T follicular helper cell (primary cell): ENCODE results near the gene C1orf105.
"Not testable (repeated sequence)": the region's sequence is repeated elsewhere in the genome, so short reads cannot be mapped to it uniquely, and the experiment has no call there.

Experiments used
- DNase-seq: peaks from one replicate; pipeline ENCODE4 v3.0.0-alpha.2; 2020; ENCODE audit warnings: low read depth

The C1orf105 gene

GRCh38 chr1:172427191-172427590 is 6.7 kb downstream of the C1orf105 start:
- no peak for DNase-seq

GRCh38 chr1:172429331-172430127 is 9.0 kb downstream of the C1orf105 start:
- peak; percentile 34 for DNase-seq

- no peak for DNase-seq
These were observed 9.6 kb downstream of the C1orf105 start for GRCh38 chr1:172430128-172430454.

- DNase-seq = no peak
These were observed 10.7 kb downstream of the C1orf105 start for GRCh38 chr1:172431204-172431603.

- no peak for DNase-seq
These were observed 11.3 kb downstream of the C1orf105 start for GRCh38 chr1:172431721-172432192.

- not testable (repeated sequence) for DNase-seq
These were observed 16.7 kb downstream of the C1orf105 start for GRCh38 chr1:172437183-172437582.

GRCh38 chr1:172442404-172442803 is 21.9 kb downstream of the C1orf105 start:
- no peak for DNase-seq

- no peak for DNase-seq
These were observed 22.5 kb downstream of the C1orf105 start for GRCh38 chr1:172442843-172443565.

GRCh38 chr1:172443666-172444453 is 23.4 kb downstream of the C1orf105 start, which contains the start of gene PIGC:
TSS of gene PIGC (minus strand) at chr1:172444069. CDS start at chr1:172442622, 1,447 bp downstream.
- peak; percentile 86 for DNase-seq

GRCh38 chr1:172446547-172446946 is 26.1 kb downstream of the C1orf105 start:
- no peak for DNase-seq

- no peak for DNase-seq
These were observed 27.2 kb downstream of the C1orf105 start for GRCh38 chr1:172447641-172448040.

- no peak for DNase-seq
These were observed 28.6 kb downstream of the C1orf105 start for GRCh38 chr1:172448995-172449584.

GRCh38 chr1:172449585-172450523 is 29.4 kb downstream of the C1orf105 start:
- DNase-seq = no peak

- DNase-seq = no peak
These were observed 30.0 kb downstream of the C1orf105 start for GRCh38 chr1:172450524-172450885.

- DNase-seq = no peak
These were observed 30.5 kb downstream of the C1orf105 start for GRCh38 chr1:172451002-172451443.

- DNase-seq = no peak
These were observed 32.2 kb downstream of the C1orf105 start for GRCh38 chr1:172452536-172453152.

GRCh38 chr1:172453153-172453545 is 32.7 kb downstream of the C1orf105 start:
- DNase-seq = no peak

GRCh38 chr1:172453607-172454006 is 33.1 kb downstream of the C1orf105 start:
- DNase-seq = no peak

- DNase-seq = no peak
These were observed 35.0 kb downstream of the C1orf105 start for GRCh38 chr1:172455451-172455850.

GRCh38 chr1:172456344-172456769 is 35.9 kb downstream of the C1orf105 start:
- no peak for DNase-seq
